Stimulated activated CD8-positive, alpha-beta memory T cell treated with anti-CD3 and anti-CD28 coated beads, Interleukin-7, amount 100 ng/mL, for 48 hours (primary cell): Measurements from ENCODE around the gene ACP2.
"Not testable (repeated sequence)": the region's sequence is repeated elsewhere in the genome, so short reads cannot be mapped to it uniquely, and the experiment has no call there.

Experiments used
- DNase-seq, 2 donors: peaks; one replicate each; pipeline ENCODE4 v3.0.0-alpha.2; 2020; ENCODE audit warnings: low read depth in 1 of 2; ENCODE audit errors: extremely low read depth in 1 of 2

ACP2 gene

DNA sequence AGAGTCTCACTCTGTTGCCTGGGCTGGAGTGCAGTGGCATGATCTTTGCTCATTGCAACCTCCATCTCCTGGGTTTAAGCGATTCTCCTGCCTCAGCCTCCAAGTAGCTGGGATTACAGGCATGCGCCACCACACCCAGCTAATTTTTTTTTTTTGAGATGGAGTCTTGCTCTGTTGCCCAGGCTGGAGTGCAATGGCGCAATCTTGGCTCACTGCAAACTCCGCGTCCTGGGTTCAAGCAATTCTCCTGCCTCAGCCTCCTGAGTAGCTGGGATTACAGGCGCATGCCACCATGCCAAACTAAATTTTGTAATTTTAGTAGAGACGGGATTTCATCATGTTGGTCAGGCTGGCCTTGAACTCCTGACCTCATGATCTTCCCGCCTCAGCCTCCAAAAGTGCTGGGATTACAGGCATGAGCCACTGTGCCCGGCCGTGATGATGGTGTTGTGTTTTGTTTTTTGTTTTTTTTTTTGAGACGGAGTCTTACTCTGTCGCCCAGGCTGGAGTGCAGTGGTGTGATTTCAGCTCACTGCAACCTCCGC is 40.5 kb downstream of the ACP2 start:
- not testable (repeated sequence) for DNase-seq

DNA sequence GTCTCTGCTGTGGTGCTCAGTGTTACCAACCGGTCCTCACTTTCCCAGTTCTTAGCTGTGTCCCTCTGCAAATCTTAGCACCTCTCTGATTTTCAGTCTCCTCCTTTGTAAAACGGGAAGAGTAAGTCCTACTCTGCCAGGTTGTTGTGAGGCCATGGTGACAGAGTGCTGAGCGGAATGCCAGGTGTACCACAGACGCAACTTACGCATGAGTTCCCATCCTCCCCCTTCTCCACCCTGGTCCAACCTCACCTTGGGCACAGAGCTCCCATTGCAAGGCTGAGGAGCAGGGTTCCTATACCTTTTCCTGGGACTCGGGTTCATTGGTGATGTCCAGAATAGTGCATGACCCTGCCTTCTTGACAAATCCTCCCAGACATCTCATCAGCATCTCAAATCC is 41.2 kb downstream of the ACP2 start:
- DNase-seq, result no peak

DNA sequence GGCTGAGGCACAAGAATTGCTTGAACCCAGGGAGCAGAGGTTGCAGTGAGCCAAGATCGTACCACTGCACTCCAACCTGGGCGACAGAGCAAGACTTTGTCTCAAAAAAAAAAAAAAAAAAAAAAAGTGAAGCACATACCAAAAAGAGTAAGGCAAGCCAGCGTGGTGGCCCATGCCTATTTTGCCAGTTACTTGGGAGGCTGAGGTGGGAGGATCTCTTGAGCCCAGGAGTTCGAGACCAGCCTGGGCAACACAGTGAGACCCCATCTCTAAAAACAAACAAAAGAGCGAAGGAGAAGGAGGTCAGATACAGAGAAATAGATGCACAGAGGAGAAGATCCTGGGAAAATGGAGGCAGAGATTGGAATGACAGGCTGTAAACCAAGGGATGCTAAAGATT is 42.0 kb downstream of the ACP2 start:
- DNase-seq, result not testable (repeated sequence)

DNA sequence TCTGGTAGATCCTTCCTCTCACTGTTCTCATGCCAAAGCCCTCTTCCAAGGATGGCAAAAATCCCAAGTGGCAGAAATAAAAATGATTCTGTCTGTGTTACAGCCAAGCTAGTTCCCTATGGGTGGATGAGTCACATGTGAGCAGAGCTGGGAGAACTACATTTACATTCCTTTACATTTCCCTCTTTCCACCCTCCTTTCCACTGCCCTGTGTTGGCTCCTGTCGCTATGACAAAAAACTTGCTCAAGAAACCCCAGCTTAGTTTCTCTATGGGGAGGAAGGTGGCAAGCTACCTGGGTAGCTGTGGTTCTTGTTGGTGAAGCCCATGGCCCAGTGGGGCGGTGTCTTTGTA is 44.0 kb downstream of the ACP2 start:
- DNase-seq, result no peak

DNA sequence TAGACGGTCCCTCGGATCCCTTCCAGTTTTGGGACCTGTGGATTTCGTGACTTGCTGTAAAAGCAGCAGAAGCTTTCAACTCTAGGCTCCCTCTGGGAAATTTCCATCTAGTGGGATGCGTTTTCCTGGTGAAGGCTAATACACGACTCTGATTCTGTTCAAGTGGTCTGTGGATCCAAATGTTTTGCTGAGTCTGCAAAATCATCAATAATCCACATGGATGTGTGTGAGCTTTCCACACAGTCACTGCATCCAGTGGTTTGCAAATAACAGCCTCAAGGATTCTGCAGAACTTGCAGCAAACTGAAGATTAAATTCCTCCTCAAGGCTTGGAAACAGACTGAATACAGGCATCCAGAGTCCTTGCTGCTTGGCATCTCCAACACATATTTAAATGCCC is 46.0 kb downstream of the ACP2 start:
- no peak for DNase-seq

DNA sequence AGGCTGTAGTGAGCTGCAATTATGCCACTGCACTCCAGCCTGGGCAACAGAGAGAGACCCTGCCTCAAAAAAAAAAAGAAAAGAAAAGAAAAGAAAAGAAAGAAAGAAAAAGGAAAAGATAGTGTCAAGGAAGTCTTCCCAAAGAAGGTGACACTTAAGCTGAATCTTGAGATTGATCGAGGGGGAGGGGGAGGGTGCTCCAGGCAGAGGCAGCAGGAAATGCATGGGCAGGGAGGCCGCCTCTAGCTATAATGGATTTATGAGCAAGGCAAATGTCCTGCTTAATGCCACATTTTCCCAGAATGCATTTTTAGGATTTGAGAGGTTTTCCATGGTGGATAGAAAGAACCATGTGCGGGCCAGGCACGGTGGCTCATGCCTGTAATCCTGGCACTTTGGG is 47.6 kb downstream of the ACP2 start:
- DNase-seq, result no peak

DNA sequence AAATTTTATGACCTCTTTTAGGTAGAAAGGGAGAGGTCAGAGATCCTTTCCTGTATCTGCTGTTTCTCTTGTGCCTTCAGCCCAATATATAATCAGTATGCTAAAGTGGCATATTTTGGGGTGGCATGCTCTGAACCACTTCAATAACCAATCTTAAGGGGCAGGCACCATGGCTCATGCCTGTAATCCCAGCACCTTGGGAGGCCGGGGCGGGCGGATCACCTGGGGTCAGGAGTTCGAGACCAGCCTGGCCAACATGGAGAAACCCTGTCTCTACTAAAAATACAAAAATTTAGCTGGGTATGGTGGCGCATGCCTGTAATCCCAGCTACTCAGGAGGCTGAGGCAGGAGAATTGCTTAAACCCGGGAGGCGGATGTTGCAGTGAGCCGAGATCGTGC is 50.5 kb downstream of the ACP2 start:
- DNase-seq, result not testable (repeated sequence)

DNA sequence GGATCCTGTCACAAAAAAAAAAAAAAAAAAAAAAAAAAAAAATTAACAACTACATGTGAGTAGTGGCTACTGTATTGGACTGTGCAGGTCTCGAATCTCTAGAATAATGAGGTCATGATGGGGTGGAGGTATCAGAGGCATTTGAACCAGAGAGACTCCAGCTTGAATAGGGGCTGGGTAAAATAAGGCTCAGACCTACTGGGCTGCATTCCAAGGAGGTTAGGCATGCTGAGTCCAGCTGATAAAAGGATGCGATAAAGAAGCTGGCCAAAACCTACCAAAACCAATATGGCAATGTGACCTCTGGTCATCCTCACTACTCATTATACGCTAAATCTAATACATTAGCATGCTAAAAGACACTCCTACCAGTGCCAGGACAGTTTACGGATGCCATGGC is 56.5 kb downstream of the ACP2 start:
- no peak for DNase-seq

DNA sequence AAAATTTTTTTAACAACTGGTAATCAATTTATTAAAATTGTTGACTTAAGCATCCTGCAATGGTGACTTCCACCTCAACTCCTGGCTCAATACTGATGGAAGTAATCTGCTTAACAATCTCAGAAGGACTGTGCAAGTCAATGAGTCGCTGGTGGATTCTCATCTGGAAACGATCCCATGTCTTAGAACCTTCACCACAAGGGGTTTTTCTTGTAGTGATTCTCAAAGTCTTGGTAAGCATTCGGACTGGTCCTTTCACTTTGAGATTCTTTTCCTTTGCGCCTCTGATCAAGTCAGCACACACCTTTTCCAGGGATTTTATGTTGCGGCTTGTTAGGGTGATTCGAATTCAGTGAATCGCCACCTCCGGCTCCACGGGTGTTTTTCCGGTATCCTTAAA is 57.5 kb downstream of the ACP2 start:
- not testable (repeated sequence) for DNase-seq
